HG03354 (cell line): ENCODE results near the gene ELOVL1.
A peak's percentile ranks its signal among the peaks of the same experiment; 100 is the strongest.
"Not testable (repeated sequence)": the region's sequence is repeated elsewhere in the genome, so short reads cannot be mapped to it uniquely, and the experiment has no call there.

ENCODE experiments used
- ATAC-seq: cut with Tn5 transposase; IDR thresholded peaks from one replicate; pipeline ENCODE4 v1.9.1; 2021; ENCODE audit warnings: mild to moderate bottlenecking; ENCODE audit not compliant: unreplicated experiment, poor library complexity, severe bottlenecking

Gene ELOVL1

DNA sequence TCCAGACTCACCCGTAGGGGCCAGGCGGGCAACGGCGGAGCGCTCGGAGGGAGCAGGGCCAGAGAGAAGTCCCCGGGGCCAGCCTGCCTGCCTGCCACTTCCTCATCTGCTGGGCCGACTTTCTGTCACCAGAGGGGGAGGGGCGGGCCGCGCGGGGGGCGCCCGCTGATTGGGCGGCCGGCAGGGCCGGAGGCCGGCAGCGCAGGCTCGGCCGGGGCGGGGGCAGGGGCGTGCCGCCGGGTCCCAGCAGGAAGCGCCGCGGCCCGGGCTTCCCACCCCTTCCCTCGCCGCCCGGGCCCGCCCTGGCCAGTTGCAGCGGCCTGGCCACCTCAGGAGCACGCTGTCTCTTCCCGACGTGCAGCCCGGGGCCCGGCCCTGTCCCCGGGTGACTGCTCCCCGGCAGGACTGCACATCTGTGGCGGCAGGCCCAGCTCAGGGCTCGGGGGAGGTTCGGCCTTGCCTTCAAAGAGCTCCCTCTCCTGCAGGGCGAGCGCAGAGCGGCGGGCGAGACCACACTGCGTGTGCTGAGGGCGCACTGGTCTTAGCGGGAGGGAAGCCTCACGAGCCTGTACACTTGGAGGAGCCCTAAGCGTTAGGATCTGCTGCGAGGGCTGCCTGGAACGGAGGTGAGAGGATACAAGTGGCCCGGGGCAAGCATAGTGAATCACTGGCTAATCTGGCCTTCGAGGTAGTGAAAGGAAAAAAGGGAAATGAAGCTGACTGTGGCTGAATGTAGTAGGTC lies at the start of gene ELOVL1:
TSS of gene ELOVL1 (minus strand) at position 108 of the 742 bp plus-strand sequence. CDS start 2,402 bp downstream, outside the sequence.
- ATAC-seq, result peak; percentile 82

- no peak for ATAC-seq
Observed at GRCh38 chr1:43415901-43416300, 48.1 kb upstream of the ELOVL1 start.

GRCh38 chr1:43414634-43415223 lies 46.9 kb upstream of the ELOVL1 start:
- no peak for ATAC-seq

DNA sequence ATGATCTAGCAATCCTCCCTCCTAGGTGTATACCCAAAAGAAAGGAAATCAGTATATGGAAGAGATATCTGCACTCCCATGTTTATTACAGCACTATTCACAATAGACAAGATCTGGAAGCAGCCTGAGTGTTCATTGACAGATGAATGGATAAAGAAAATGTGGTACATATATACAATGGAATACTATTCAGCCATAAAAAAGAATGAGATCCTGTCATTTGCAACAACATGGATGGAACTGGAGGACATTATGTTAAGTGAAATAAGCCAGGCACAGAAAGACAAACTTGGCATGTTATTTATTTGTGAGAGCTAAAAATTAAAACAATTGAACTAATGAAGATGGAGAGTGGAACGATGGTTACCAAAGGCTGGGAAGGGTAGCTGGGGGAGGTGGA lies 45.6 kb upstream of the ELOVL1 start:
- ATAC-seq, result not testable (repeated sequence)

DNA sequence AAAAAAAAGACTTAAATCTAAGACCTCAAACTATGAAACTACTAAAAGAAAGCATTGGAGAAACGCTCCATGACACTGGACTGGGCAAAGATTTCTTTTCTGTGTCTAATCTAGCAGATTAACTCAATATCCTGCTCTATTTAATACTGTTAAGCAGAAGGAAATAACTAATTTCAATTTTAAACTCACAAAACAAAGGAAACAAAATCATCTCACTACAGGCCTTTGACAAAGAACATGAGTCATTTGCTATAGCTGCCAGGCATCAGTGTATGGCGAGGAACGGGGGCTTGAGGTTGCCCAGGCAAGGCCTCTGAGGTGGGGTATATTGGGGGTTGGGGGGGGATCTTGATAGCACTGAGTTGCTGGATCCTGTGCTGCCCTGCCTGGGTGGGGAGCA lies 42.8 kb upstream of the ELOVL1 start:
- no peak for ATAC-seq

- no peak for ATAC-seq
Observed at GRCh38 chr1:43405876-43406234, 38.0 kb upstream of the ELOVL1 start.

DNA sequence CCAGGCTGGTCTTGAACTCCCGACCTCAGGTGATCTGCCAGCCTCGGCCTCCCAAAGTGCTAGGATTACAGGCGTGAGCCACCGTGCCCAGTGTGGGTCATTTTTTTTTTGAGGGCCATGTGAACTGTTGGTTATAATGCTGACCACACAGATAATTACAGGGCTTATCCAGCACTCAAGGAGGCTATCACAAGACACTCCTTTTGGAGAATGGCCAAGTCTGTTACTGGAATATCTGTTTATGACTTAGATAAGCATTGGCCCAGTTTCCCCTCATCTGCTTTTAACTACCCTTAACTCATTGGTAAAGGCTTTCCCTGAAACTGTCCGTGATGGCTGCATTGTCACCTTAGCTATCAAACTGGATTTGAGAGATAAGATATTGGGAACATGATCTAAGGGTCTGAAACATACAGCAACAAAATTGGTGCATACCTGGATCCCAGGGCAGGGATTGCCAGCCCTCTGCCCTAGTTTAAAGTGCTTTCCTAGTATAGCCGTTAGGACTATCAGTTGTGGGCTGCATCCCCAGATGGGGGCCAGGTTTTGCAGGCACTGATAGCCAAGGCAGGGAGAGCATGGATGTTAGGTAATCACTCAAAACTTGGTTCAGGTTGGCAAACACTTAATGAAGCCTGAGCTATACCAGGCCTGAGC lies 37.5 kb upstream of the ELOVL1 start:
- no peak for ATAC-seq

DNA sequence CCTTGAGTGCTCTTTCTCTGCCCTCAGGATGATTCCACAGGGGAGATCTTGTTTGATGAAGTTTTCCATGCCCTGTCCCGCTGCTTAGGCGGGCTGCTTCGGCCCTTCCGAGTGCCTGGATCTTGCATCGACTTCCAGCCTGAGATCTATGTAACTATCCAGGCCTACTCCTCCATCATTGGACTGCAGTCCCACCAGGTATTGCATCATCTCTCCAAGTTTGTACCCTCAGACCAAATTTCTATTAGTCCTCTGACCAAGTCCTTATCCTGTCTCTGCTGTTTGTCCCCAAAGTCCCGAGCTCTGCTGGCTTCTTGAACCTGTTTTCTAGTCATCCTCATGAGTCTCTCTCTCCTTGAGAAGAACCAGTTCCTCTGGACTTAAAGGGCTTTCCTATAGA lies 36.5 kb upstream of the ELOVL1 start:
- ATAC-seq, result no peak

GRCh38 chr1:43402089-43402865 lies 34.5 kb upstream of the ELOVL1 start:
- ATAC-seq, result no peak

DNA sequence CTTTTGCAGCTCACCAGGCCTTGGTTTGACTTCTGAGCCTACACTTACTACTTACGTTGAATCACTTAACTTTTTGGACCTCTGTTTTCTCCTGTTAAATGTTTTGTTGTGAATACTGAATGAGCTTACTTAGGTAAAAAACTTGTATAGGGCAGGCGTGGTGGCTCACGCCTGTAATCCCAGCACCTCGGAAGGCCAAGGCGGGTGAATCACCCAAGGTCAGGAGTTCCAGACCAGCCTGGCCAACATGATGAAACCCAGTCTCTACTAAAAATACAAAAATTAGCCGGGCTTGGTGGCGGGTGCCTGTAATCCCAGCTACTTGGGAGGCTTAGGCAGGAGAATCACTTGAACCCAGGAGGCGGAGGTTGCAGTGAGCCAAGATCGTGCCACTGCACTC lies 32.6 kb upstream of the ELOVL1 start:
- not testable (repeated sequence) for ATAC-seq

GRCh38 chr1:43398227-43398626 lies 30.4 kb upstream of the ELOVL1 start:
- ATAC-seq, result no peak

- ATAC-seq, result no peak
Observed at GRCh38 chr1:43396059-43396458, 28.2 kb upstream of the ELOVL1 start.

- no peak for ATAC-seq
Observed at GRCh38 chr1:43395523-43395922, 27.7 kb upstream of the ELOVL1 start.

GRCh38 chr1:43392702-43393101 lies 24.9 kb upstream of the ELOVL1 start:
- no peak for ATAC-seq

- ATAC-seq, result peak; percentile 96
Observed at GRCh38 chr1:43389326-43390313, 21.8 kb upstream of the ELOVL1 start, which contains the start of the genes MED8 and SZT2. Gene MED8 (minus strand): TSS chr1:43389800. CDS start chr1:43389764, 36 bp downstream. Gene SZT2 (plus strand): TSS chr1:43389899. CDS start chr1:43389969, 70 bp downstream.

DNA sequence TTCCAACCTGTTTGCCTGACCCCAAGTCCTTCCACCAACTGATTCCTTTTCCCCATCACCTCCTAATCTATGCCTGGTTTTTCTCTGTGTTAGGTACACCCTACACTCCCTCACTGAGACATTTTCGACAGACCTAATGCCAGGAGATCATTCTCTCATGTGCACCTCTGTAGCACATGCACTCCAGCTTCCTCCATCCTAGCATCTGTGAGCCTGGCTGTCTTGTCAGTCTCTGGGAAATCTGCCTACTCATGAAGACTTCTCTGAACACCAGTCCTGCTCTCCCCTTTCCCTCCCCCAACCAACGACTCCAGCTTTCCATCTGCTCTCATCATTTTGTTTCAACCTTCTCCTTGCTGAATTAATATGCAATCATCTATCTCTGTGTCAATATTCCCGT lies 20.8 kb upstream of the ELOVL1 start:
- no peak for ATAC-seq

DNA sequence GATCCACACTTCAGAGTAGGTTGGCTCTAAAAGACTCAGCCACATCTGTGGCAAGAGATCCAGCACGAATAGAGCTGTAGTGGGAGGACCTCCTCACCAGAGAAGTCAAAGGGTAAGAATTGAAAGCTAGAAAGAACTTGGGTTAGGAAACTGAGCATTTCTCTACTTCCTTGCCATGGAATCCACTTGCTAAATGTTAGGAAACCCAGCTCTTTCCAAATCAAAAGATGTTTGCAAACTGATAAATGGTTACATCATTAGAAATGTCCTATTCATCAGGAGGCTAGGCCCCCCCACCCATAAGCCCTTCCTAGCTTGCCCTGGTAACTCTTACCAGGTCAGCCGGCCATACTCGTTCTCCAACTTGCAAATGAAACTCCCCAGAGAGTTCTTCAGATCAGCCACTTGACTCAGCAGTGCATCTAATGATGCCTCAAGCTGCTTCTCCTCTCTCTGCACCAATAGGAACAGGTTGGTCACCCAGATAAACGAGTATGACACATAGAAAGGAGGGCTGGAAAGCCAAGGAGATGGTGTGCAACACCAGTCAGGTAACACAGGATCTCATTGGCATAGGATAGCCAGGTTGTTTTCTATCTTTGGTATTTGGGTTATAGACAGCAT lies 20.3 kb upstream of the ELOVL1 start:
- ATAC-seq, result no peak

DNA sequence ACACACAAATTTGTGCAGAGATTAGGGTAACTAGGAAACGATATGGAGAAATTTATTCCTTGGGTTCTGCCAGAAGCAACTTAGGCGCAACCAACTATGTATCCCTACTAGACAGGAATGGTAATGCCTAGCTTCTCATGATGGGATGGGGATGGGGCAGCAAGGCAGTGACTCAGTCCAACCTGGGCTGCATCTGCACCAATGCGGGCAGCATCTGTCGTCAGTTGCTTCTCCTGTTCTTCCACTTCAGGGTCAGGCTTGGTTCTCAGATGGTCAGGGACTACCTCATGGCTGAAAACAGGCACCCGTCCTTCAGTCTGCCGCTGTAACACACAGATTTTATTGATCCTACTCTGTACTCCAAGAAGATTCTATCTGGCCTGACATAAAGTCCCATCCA lies 18.9 kb upstream of the ELOVL1 start:
- ATAC-seq, result no peak

GRCh38 chr1:43383449-43383848 lies 15.6 kb upstream of the ELOVL1 start:
- no peak for ATAC-seq
